ENCODE data around the gene LMBRD2.

DNA sequence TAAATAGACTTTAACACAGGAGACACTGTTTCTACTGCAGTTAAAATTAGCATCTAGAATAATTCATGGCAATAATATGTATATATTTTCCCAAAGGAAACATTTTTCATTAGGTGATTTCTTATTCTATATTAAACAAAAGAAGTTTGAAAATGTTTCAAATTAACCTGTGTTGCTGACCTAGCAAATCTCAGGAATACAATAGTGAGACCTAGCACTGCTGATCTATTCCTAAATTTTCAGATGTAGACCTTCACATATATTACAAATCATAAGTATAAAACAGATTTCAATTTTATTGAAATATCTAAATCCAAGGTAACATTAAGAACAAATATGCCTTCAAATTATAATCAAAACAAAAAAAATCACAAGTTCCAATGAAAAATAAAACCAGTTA lies 15.1 kb downstream of the LMBRD2 start:
- TF ChIP-seq POLR2A (IDR thresholded peaks at IDR 0.05; ENCODE audit: low read depth, low read length) = no peak
- TF ChIP-seq POLR2AphosphoS5 (IDR thresholded peaks at IDR 0.05; ENCODE audit: low read depth, low read length) = no peak
- no peak for TF ChIP-seq TAF1 (IDR thresholded peaks at IDR 0.05; ENCODE audit: low read depth, low read length)
- TF ChIP-seq SPI1 (IDR thresholded peaks at IDR 0.05; ENCODE audit: low read depth, low read length) = no peak

All from GM12891 (cell line).